KG1 (cell line): ENCODE results near the gene SDK1.
"Not testable (repeated sequence)": the region's sequence is repeated elsewhere in the genome, so short reads cannot be mapped to it uniquely, and the experiment has no call there.

ENCODE experiments used
- DNase-seq: peaks from one replicate; lab custom pipeline; 2025; lab: John Stamatoyannopoulos, UW

Gene SDK1

GRCh38 chr7:3582145-3582544 is 281.1 kb downstream of the SDK1 start:
- not testable (repeated sequence) for DNase-seq

GRCh38 chr7:3585826-3586225 is 284.8 kb downstream of the SDK1 start:
- no peak for DNase-seq

GRCh38 chr7:3588341-3588740 is 287.3 kb downstream of the SDK1 start:
- DNase-seq, result no peak

- no peak for DNase-seq
These were observed 288.7 kb downstream of the SDK1 start for GRCh38 chr7:3589752-3590151.

- DNase-seq, result no peak
These were observed 290.2 kb downstream of the SDK1 start for GRCh38 chr7:3591219-3591618.

- no peak for DNase-seq
These were observed 290.9 kb downstream of the SDK1 start for GRCh38 chr7:3591944-3592343.

- DNase-seq, result no peak
These were observed 291.5 kb downstream of the SDK1 start for GRCh38 chr7:3592401-3593134.

GRCh38 chr7:3594901-3595300 is 293.8 kb downstream of the SDK1 start:
- no peak for DNase-seq

GRCh38 chr7:3598854-3599253 is 297.8 kb downstream of the SDK1 start:
- no peak for DNase-seq

- no peak for DNase-seq
These were observed 304.2 kb downstream of the SDK1 start for GRCh38 chr7:3605222-3605621.

GRCh38 chr7:3606436-3606835 is 305.4 kb downstream of the SDK1 start:
- no peak for DNase-seq

GRCh38 chr7:3607847-3608246 is 306.8 kb downstream of the SDK1 start:
- DNase-seq, result no peak

GRCh38 chr7:3616306-3616705 is 315.3 kb downstream of the SDK1 start:
- no peak for DNase-seq

GRCh38 chr7:3630081-3630480 is 329.0 kb downstream of the SDK1 start:
- no peak for DNase-seq

- no peak for DNase-seq
These were observed 333.3 kb downstream of the SDK1 start for GRCh38 chr7:3634396-3634795.

GRCh38 chr7:3636131-3636860 is 335.2 kb downstream of the SDK1 start:
- no peak for DNase-seq

- no peak for DNase-seq
These were observed 338.2 kb downstream of the SDK1 start for GRCh38 chr7:3639253-3639652.

- no peak for DNase-seq
These were observed 340.5 kb downstream of the SDK1 start for GRCh38 chr7:3641582-3641981.

GRCh38 chr7:3643091-3643490 is 342.0 kb downstream of the SDK1 start:
- DNase-seq, result no peak

- DNase-seq, result no peak
These were observed 347.2 kb downstream of the SDK1 start for GRCh38 chr7:3648276-3648675.

GRCh38 chr7:3649250-3649649 is 348.2 kb downstream of the SDK1 start:
- DNase-seq, result no peak

- no peak for DNase-seq
These were observed 348.8 kb downstream of the SDK1 start for GRCh38 chr7:3649678-3650440.

- DNase-seq, result no peak
These were observed 349.8 kb downstream of the SDK1 start for GRCh38 chr7:3650844-3651243.
